Activated CD4-positive, alpha-beta T cell treated with anti-CD3 and anti-CD28 coated beads, Interleukin-2, amount 50 U/mL, for 48 hours (primary cell): ENCODE data around the gene CLPTM1L.
"Not testable (repeated sequence)": the region's sequence is repeated elsewhere in the genome, so short reads cannot be mapped to it uniquely, and the experiment has no call there.

ENCODE experiments used
- DNase-seq, 2 experiments: peaks; one replicate each; pipeline ENCODE4 v3.0.0-alpha.2; 2020

Gene CLPTM1L

GRCh38 chr5:1359031-1359645 lies 14.2 kb upstream of the CLPTM1L start:
- no peak for DNase-seq

DNA sequence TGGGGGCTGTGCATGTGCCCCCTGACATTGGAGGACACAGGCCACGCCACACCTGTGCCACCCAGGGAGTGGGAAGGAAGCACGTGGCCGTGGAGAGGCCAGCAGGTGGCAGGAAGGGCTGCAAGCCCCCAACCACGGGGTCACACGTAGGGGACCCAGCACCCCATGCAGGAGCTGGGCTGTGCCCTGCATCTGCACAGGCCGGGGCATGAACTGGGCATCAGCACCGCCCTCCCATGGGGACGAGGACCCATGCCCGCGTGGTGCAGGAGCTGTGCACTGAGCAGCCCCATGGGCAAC lies 13.8 kb upstream of the CLPTM1L start:
- no peak for DNase-seq

DNA sequence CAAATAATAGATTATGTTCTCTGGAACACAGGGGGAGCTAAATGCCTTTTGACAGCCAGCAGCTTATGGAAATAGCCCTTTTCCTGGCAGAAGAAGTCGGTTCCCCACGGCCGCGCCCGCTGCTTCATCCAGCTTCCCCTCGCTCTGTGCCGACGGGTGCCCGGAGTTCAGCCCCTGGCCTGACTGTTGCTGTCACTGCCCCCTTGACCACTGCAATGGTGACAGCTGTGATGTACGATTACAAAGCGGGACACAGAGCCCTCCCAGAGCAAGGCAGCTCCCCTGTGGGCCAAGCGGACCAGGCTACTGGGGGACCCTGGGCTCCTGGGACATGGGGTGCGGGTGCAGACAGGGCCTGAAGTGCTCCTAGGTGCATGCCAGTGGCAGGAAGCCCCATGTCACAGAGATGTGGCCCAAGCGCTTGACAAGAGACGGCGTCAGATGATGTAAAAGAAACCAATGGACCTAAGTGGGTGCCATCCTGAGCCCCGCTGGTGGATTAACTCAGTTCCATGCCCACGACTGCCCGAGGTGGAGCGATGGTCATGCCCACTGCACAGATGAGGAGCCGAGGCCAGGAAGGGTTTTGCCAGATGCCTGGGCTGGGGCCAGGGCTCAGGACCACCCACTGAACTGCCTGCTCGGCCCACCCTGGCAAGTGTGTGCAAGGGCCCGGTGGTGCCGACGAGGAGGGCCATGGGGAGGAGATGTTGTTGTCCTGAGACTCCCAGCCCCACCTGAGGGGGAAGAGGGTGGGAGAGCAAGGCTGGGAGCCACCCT lies 13.2 kb upstream of the CLPTM1L start:
- DNase-seq = no peak

DNA sequence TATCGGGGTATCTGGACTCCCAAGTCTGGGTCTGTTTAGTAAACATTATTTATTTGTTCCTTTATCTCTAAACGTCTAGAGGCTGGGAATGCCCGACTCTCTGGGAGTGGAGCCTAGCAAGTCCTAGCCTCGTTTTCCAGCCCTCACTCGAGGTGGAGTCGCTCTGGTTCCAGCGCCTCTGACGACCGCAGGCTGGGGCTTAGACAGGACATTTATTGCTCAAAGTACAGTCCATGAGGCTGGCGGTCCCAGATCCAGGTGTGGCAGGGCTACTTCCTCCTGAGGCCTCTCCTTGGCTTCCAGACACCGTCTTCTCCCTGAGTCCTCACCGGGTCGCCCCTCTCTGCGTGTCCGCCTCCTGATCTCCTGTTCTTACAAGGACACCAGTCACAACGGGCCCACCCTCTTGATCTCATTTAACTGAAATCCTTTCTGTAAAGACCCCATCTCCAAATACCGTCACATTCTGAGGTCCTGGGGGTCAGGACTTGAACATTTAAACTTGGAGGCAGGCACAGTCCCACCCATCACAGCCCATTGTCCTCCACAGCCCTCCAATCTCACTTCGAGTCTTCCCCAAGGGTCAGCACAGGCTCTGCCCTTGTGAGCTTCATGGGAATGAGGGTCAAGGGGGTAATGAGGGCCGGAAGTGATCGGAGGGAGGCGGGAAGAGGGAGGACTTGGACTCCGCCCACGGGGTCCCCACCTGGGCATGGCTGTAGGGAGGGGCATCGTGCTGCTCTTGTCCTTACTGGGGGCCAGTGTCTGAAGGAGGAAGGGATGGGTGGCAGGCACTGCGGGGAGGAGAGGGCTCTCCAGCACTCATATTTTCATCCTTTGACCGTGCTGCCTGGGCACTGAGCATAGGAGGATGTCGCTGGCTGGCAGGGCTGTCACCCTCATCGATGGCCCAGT lies 12.2 kb upstream of the CLPTM1L start:
- DNase-seq = no peak

GRCh38 chr5:1354576-1354975 lies 9.7 kb upstream of the CLPTM1L start:
- DNase-seq = no peak

GRCh38 chr5:1352231-1353219 lies 7.6 kb upstream of the CLPTM1L start:
- DNase-seq = no peak

DNA sequence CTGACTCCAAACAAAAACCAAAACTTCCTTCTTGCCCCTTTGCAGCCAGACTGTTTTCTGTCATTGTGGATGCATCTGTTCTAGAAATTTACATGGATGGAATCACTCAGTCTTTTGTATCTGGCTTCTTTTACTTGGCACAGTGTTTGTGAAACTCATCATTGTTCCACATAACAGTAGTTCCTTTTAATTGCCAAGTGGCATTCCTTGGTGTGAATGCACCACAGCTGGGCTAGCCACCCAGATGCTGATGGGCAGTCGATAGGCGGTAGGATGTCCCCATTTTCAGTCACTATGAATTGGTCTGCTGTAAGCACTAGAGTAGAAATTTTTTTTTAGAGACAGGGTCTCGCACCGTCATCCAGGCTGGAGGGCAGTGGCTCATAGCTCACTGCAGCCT lies 6.3 kb upstream of the CLPTM1L start:
- no peak for DNase-seq

- no peak for DNase-seq
These were observed 4.3 kb upstream of the CLPTM1L start for GRCh38 chr5:1349246-1349645.

DNA sequence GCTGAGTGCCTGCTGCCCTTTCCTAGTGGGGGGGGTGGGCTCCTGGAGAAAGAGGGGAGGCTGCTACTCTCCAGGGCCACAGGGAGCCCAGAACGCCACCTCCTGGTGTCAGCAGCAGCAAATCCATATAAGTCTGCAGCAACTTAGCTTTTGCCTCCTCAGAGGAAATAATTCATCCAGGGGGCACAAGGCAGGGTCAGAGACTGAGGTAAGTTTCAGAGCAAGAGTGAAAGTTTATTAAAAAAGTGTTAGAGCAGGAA lies 4.0 kb upstream of the CLPTM1L start:
- DNase-seq = no peak

- no peak for DNase-seq
These were observed 2.7 kb upstream of the CLPTM1L start for GRCh38 chr5:1347571-1347970.

- no peak for DNase-seq
These were observed 1.9 kb upstream of the CLPTM1L start for GRCh38 chr5:1346627-1347440.

GRCh38 chr5:1345876-1346626 lies 1.2 kb upstream of the CLPTM1L start:
- DNase-seq = no peak

DNA sequence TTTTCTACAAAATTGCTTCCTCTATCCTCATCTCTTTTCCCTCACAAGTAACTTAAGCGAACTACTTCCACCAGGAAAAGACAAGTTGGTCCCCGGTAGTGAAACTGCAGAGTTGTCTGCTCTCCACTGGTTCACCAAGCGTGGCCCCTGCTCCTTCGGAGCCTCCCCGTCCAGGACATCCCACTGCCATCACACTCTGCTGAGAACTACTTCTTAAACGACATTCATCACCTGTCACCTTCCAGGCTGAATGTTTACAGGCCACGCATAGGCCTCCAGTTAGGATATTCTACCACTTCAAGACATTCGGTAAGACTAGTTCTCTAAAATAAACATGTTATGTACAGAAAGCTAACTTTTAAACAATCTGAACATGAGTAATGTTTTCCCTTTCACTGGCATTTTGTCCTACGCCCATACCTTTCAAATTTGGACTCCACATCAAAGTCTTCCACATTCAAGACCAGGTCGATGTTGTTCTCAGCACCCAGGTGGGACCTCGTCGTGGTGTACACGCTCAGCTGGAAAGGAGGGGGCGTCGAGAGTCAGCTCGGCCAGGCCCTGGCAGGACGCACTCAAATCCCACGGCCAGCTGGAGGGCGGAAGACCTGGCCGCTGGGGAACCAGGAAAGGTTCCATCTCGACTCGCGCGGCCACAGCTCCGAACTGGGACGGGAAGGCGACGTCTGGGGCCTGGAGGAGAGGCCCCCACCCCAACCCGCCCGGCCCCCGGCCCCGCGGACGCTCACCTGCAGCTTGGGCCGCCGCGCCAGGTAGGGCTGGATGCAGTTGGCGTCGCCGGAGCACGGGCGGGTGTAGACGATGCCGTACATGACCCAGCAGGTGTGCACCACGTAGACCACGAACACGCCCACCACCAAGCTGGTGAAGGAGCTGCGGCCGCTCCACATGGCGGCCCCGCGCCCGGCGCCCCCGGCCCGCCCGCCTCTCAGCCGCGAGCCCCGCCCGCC lies 683 bp downstream of the CLPTM1L start:
- DNase-seq = peak; percentile 23 to 34

DNA sequence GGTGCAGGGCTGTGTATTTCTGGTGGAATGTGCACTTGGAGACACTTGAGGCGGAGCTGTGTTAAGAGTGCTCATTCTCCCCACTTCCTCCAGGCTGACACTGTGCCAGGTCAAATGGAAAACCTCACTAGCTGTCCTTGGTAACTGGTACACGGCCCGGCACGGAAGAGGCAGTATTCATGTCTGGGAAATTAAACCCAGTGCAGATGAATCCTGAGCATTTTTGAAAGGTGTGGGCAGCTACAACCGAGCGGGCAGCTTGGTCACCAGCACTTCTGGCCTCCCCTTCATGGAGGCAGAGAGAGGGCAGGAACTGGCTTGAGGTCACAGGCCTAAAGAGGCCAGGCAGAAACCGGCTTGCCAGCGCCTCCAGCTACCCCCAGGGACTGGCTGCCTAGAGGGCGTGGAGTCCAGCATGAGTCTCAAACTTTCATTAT lies 1.6 kb downstream of the CLPTM1L start:
- DNase-seq = no peak

DNA sequence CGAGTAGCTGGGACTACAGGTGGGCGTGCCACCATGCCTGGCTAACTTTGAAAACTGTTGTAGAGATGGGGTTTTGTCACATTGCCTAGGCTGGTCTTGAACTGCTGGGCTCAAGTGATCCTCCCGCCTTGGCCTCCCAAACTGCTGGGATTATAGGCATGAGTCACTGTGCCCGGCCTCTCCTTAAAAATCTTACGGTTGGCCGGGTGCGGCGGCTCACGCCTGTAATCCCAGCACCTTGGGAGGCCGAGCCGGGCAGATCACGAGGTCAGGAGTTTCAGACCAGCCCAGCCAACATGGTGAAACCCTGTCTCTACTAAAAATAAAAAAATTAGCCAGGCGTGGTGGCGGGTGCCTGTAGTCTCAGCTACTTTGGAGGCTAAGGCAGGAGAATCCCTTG lies 2.2 kb downstream of the CLPTM1L start:
- DNase-seq = not testable (repeated sequence)

DNA sequence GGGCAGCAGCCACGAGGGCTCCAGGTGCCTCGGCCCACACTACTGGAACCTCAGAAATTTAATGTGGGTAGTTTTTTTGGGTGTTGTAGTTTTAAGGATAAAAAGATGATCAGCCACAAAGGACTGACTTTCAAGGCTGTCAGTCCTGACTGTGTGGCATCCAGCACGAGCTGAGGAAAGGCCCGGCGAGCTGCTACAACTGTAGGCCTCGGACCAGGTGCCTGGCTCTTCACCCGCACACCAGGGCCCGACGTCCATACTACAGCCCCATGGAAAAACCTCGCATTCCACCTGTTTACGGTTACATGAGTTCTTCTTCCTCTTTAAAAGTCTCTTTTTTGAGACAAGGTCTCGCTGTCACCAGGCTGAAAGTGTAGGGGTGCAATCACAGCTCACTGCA lies 2.6 kb downstream of the CLPTM1L start:
- DNase-seq = no peak

DNA sequence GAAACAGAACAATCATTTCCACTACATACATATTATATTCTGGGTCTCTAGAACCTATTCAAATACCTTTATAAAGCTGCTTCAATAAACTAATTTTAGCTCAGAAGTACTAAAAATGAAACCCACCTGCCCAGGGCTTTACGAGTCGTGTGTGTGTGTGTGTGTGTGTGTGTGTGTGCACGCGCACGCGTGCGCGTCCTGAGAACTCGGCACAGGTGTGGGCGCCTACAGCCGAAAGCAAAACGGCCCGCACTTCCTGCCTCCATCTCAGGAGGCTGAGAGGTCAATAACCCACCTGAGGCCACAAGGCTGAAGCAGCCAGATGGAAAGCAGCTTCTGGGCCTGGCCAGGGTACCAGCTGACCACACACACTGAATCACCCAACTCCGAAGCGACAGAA lies 3.0 kb downstream of the CLPTM1L start:
- no peak for DNase-seq

- DNase-seq = not testable (repeated sequence)
These were observed 5.1 kb downstream of the CLPTM1L start for GRCh38 chr5:1339818-1340210.

- DNase-seq = not testable (repeated sequence)
These were observed 5.6 kb downstream of the CLPTM1L start for GRCh38 chr5:1339139-1339817.
